GM23248 (cell line): ENCODE data around the gene CDH4. TPM values are rescaled to one million over a fixed set of nuclear protein-coding genes. Genes with fewer than 3 reads are reported as not detected.

Experiments
- DNase-seq: peaks from one replicate; pipeline ENCODE4 v3.0.0-alpha.2; 2015
- H2AFZ ChIP-seq: fragments of 200-600 bp; sonication (generic); 2 replicates; pipeline ENCODE4 v1.6.1; 2016; ENCODE audit warnings: antibody characterized with exemption
- H3F3A ChIP-seq: fragments of 200-600 bp; sonication (generic); 2 replicates; pipeline ENCODE4 v1.6.1; 2016; ENCODE audit warnings: mild to moderate bottlenecking, antibody characterized with exemption, mixed run types; ENCODE audit not compliant: insufficient read depth
- H3K27ac ChIP-seq: fragments of 200-600 bp; sonication (generic); 2 replicates; pipeline ENCODE4 v1.5.1; 2016; ENCODE audit warnings: mild to moderate bottlenecking
- H3K27me3 ChIP-seq: fragments of 200-600 bp; sonication (generic); replicated peaks from 2 replicates; pipeline ENCODE4 v1.6.1; 2016; ENCODE audit warnings: mild to moderate bottlenecking; ENCODE audit not compliant: insufficient read depth
- H3K36me3 ChIP-seq: fragments of 200-600 bp; sonication (generic); 2 replicates; pipeline ENCODE4 v1.6.1; 2016; ENCODE audit warnings: low read depth, mild to moderate bottlenecking
- H3K4me1 ChIP-seq: fragments of 200-600 bp; sonication (generic); 2 replicates; pipeline ENCODE4 v1.6.1; 2016; ENCODE audit warnings: mild to moderate bottlenecking; ENCODE audit not compliant: insufficient read depth
- H3K4me2 ChIP-seq: fragments of 200-600 bp; sonication (generic); one replicate; pipeline ENCODE4 v1.6.1; 2016; ENCODE audit warnings: mild to moderate bottlenecking; ENCODE audit not compliant: unreplicated experiment
- H3K4me3 ChIP-seq: fragments of 200-600 bp; sonication (generic); 2 replicates; pipeline ENCODE4 v1.5.1; 2016; ENCODE audit warnings: mild to moderate bottlenecking
- H3K79me2 ChIP-seq: fragments of 200-600 bp; sonication (generic); 2 replicates; pipeline ENCODE4 v1.6.1; 2016; ENCODE audit warnings: mild to moderate bottlenecking; ENCODE audit not compliant: insufficient read depth
- H3K9ac ChIP-seq: fragments of 200-600 bp; sonication (generic); 2 replicates; pipeline ENCODE4 v1.6.1; 2016; ENCODE audit warnings: mild to moderate bottlenecking
- H3K9me2 ChIP-seq: fragments of 200-600 bp; sonication (generic); 2 replicates; pipeline ENCODE4 v1.6.1; 2016; ENCODE audit warnings: mixed run types, mild to moderate bottlenecking, moderate library complexity; ENCODE audit not compliant: insufficient read depth
- H3K9me3 ChIP-seq: fragments of 200-600 bp; sonication (generic); one replicate; pipeline ENCODE4 v1.6.1; 2017; ENCODE audit warnings: low read depth
- H4K20me1 ChIP-seq: fragments of 200-600 bp; sonication (generic); 2 replicates; pipeline ENCODE4 v1.6.0; 2016; ENCODE audit not compliant: insufficient read depth
- EZH2 ChIP-seq: fragments of 200-600 bp; sonication (generic); IDR thresholded peaks from 2 replicates; pipeline ENCODE4 v1.6.1; 2018; ENCODE audit warnings: antibody characterized with exemption, mild to moderate bottlenecking; ENCODE audit not compliant: insufficient read depth, poor library complexity, severe bottlenecking
- EZH2phosphoT487 ChIP-seq: fragments of 200-600 bp; sonication (generic); IDR thresholded peaks from 2 replicates; pipeline ENCODE4 v1.6.1; 2018; ENCODE audit warnings: antibody characterized with exemption, moderate library complexity, mild to moderate bottlenecking, low read depth; ENCODE audit not compliant: insufficient read depth
- WGBS, 2 experiments: methylation state at CpG; one replicate each; pipeline ENCODE4 v1.1.6; 2015 to 2017; ENCODE audit warnings: low lambda C conversion rate in 2 of 2, low coverage in 1 of 2; ENCODE audit errors: missing lambda C conversion rate in 2 of 2; 5-methylcytosine and 5-hydroxymethylcytosine counted together
- in situ Hi-C: fragments of 300-500 bp; cut with MboI; formaldehyde crosslinking; loops from 2 replicates; pipeline ENCODE4 v1.15.0; 2020
- polyA plus RNA-seq: library from polyadenylated mRNA; unstranded; fragments of >200 nt; fragmentation: Nextera tagmentation; extraction: Ambion mirVana; gene quantifications from 2 replicates; pipeline ENCODE4 v1.2.1, GENCODE V29; 2016
- total RNA-seq: library from RNA; depleted of rRNA; stranded (reverse); fragments of >200 nt; shearing (Covaris generic); gene quantifications from 2 replicates; pipeline ENCODE4 v1.2.3, GENCODE V29; 2014

Gene CDH4
- total and polyA plus RNA-seq, 2 experiments from 2014 or later, result 1.1 to 3.9 TPM

- no peaks in the 10 kb centered on the region; the same call in 1 of the 2 replicates for H4K20me1 ChIP-seq
- no peaks in the 10 kb centered on the region for H3K9me3 ChIP-seq
- no peaks in the 10 kb centered on the region for H3K36me3 ChIP-seq
- no peak overlapping the region for H2AFZ ChIP-seq
- H3F3A ChIP-seq, result no peaks in the 10 kb centered on the region
- no peaks in the 10 kb centered on the region for H3K79me2 ChIP-seq
- TF ChIP-seq EZH2phosphoT487 (no peak), EZH2 (no peak)
- DNase-seq, result peak; percentile 9
- H3K9ac ChIP-seq, result no peak overlapping the region
- H3K4me1 ChIP-seq, result no peaks in the 10 kb centered on the region
- no peak overlapping the region for H3K27ac ChIP-seq
- H3K4me3 ChIP-seq, result no peak overlapping the region
- 45 to 46% methylated on average over 12 of the region's 12 CpGs for WGBS, 2 experiments
- no peaks in the 10 kb centered on the region for H3K27me3 ChIP-seq
- in situ Hi-C loops, result no loop called here
- no peak overlapping the region for H3K4me2 ChIP-seq
- no peaks in the 10 kb centered on the region for H3K9me2 ChIP-seq
Observed at GRCh38 chr20:61353261-61354000, 101.4 kb downstream of the CDH4 start.

GRCh38 chr20:61354001-61354390 lies 101.9 kb downstream of the CDH4 start:
- 30 to 47% methylated on average over 18 of the region's 18 CpGs for WGBS, 2 experiments
- no peaks in the 10 kb centered on the region for H3K36me3 ChIP-seq
- no peak for DNase-seq
- TF ChIP-seq EZH2 (no peak), EZH2phosphoT487 (no peak)
- no peaks in the 10 kb centered on the region; the same call in 1 of the 2 replicates for H4K20me1 ChIP-seq
- no peak overlapping the region for H3K9ac ChIP-seq
- H3K27ac ChIP-seq, result no peak overlapping the region
- no peaks in the 10 kb centered on the region for H3K9me3 ChIP-seq
- no peak overlapping the region for H3K4me3 ChIP-seq
- no peaks in the 10 kb centered on the region for H3K4me1 ChIP-seq
- no peak overlapping the region for H2AFZ ChIP-seq
- in situ Hi-C loops, result no loop called here
- no peaks in the 10 kb centered on the region for H3K9me2 ChIP-seq
- no peaks in the 10 kb centered on the region for H3K79me2 ChIP-seq
- no peak overlapping the region for H3K4me2 ChIP-seq
- no peaks in the 10 kb centered on the region for H3F3A ChIP-seq
- H3K27me3 ChIP-seq, result no peaks in the 10 kb centered on the region

GRCh38 chr20:61354501-61354900 lies 102.4 kb downstream of the CDH4 start:
- Histone ChIP-seq H3K27ac (no peak overlapping the region), H3K9me3 (no peaks in the 10 kb centered on the region), H4K20me1 (no peaks in the 10 kb centered on the region; the same call in 1 of the 2 replicates), H3K9me2 (no peaks in the 10 kb centered on the region), H3K4me3 (no peak overlapping the region), H3F3A (no peaks in the 10 kb centered on the region), H3K27me3 (no peaks in the 10 kb centered on the region), H3K36me3 (no peaks in the 10 kb centered on the region), H3K4me1 (no peaks in the 10 kb centered on the region), H3K4me2 (no peak overlapping the region), H3K79me2 (no peaks in the 10 kb centered on the region), H3K9ac (no peak overlapping the region), H2AFZ (no peak overlapping the region)
- no peak for DNase-seq
- 57 to 67% methylated on average over 10 of the region's 10 CpGs for WGBS, 2 experiments
- in situ Hi-C loops, result no loop called here
- TF ChIP-seq EZH2, result no peak
- TF ChIP-seq EZH2phosphoT487, result no peak

GRCh38 chr20:61354901-61355495 lies 102.9 kb downstream of the CDH4 start:
- no peak overlapping the region for H3K4me3 ChIP-seq
- TF ChIP-seq EZH2 (no peak), EZH2phosphoT487 (no peak)
- H3K4me1 ChIP-seq, result no peaks in the 10 kb centered on the region
- H3K79me2 ChIP-seq, result no peaks in the 10 kb centered on the region
- 53 to 58% methylated on average over 12 of the region's 12 CpGs for WGBS, 2 experiments
- in situ Hi-C loops, result no loop called here
- no peaks in the 10 kb centered on the region for H3K9me3 ChIP-seq
- no peak overlapping the region for H3K27ac ChIP-seq
- H3K9me2 ChIP-seq, result no peaks in the 10 kb centered on the region
- H3K9ac ChIP-seq, result no peak overlapping the region
- no peak overlapping the region for H3K4me2 ChIP-seq
- H2AFZ ChIP-seq, result no peak overlapping the region
- H3F3A ChIP-seq, result no peaks in the 10 kb centered on the region
- no peak for DNase-seq
- H3K36me3 ChIP-seq, result no peaks in the 10 kb centered on the region
- H3K27me3 ChIP-seq, result no peaks in the 10 kb centered on the region
- H4K20me1 ChIP-seq, result no peaks in the 10 kb centered on the region; the same call in 1 of the 2 replicates
